ENCODE data around the gene MAS1.

The MAS1 gene

GRCh38 chr6:159852877-159853276 lies 37.9 kb upstream of the MAS1 start:
- no peaks in the 10 kb centered on the region for H3K27me3 ChIP-seq (ENCODE audit: insufficient read depth, low read length, poor library complexity)
- no peak overlapping the region for H4K8ac ChIP-seq (ENCODE audit: low read depth, low read length)
- no peak overlapping the region for H2BK120ac ChIP-seq (ENCODE audit: low read depth, low read length)
- no peak overlapping the region for H4K5ac ChIP-seq (ENCODE audit: low read length)
- WGBS (ENCODE audit: extremely low coverage, insufficient coverage, low lambda C conversion rate): no CpG with 5 or more reads among the region's 6 CpGs
- no peak for DNase-seq
- H3K79me2 ChIP-seq (ENCODE audit: control insufficient read depth, insufficient read depth, low read length): no peaks in the 10 kb centered on the region
- no peak overlapping the region for H3K56ac ChIP-seq (ENCODE audit: low read length)
- H3K36me3 ChIP-seq (ENCODE audit: control insufficient read depth, insufficient read depth, low read length): no peaks in the 10 kb centered on the region
- H3K4me2 ChIP-seq (ENCODE audit: low read length): no peak overlapping the region
- no peaks in the 10 kb centered on the region for H3K4me1 ChIP-seq (ENCODE audit: control insufficient read depth, low read depth, low read length)
- no peak overlapping the region for H2BK5ac ChIP-seq (ENCODE audit: low read length)
- H3K4ac ChIP-seq (ENCODE audit: low read depth, low read length): no peak overlapping the region
- no peak overlapping the region for H3K18ac ChIP-seq (ENCODE audit: low read length)
- no peak overlapping the region for H3K23ac ChIP-seq (ENCODE audit: low read length)
- no peak overlapping the region for H3K9ac ChIP-seq (ENCODE audit: low read length)
- no peak overlapping the region for H3K4me3 ChIP-seq (ENCODE audit: low read length)
- no peak overlapping the region for H2AK5ac ChIP-seq (ENCODE audit: low read length)
- H3K27ac ChIP-seq (ENCODE audit: low read depth, low read length): no peak overlapping the region
- no peak overlapping the region for H2BK15ac ChIP-seq (replicated peaks; ENCODE audit: low read depth)
- H3K79me1 ChIP-seq (ENCODE audit: low read length): no peaks in the 10 kb centered on the region

DNA sequence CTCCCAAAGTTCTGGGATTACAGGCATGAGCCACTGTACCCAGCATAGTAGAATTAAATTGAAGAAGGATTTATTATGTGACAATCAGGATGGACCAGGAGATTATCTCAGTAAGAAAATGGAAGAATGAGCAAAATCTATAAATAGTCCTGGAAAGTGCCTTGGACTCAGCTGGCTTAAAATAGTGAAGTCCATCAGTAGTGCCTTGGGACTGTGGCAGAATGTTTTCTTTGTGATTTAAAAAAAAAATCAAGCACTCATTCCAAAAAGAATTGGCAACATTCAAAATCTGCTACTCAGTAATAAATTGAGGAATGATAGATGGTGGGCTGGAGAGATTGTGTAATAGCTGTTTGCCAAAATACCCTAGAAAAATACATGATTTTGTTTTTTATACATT lies 37.0 kb upstream of the MAS1 start:
- Histone ChIP-seq H3K4me2 (ENCODE audit: low read length) (no peak overlapping the region), H3K4me3 (ENCODE audit: low read length) (no peak overlapping the region), H4K8ac (ENCODE audit: low read depth, low read length) (no peak overlapping the region), H3K79me1 (ENCODE audit: low read length) (no peaks in the 10 kb centered on the region), H3K4ac (ENCODE audit: low read depth, low read length) (no peak overlapping the region), H3K27me3 (ENCODE audit: insufficient read depth, low read length, poor library complexity) (no peaks in the 10 kb centered on the region), H3K79me2 (ENCODE audit: control insufficient read depth, insufficient read depth, low read length) (no peaks in the 10 kb centered on the region), H3K23ac (ENCODE audit: low read length) (no peak overlapping the region), H3K4me1 (ENCODE audit: control insufficient read depth, low read depth, low read length) (no peaks in the 10 kb centered on the region), H2BK120ac (ENCODE audit: low read depth, low read length) (no peak overlapping the region), H2AK5ac (ENCODE audit: low read length) (no peak overlapping the region), H3K36me3 (ENCODE audit: control insufficient read depth, insufficient read depth, low read length) (no peaks in the 10 kb centered on the region), H3K27ac (ENCODE audit: low read depth, low read length) (no peak overlapping the region), H4K5ac (ENCODE audit: low read length) (no peak overlapping the region), H3K18ac (ENCODE audit: low read length) (no peak overlapping the region), H2BK5ac (ENCODE audit: low read length) (no peak overlapping the region), H3K9ac (ENCODE audit: low read length) (no peak overlapping the region), H3K56ac (ENCODE audit: low read length) (no peak overlapping the region), H2BK15ac (replicated peaks; ENCODE audit: low read depth) (no peak overlapping the region)
- no peak for DNase-seq

DNA sequence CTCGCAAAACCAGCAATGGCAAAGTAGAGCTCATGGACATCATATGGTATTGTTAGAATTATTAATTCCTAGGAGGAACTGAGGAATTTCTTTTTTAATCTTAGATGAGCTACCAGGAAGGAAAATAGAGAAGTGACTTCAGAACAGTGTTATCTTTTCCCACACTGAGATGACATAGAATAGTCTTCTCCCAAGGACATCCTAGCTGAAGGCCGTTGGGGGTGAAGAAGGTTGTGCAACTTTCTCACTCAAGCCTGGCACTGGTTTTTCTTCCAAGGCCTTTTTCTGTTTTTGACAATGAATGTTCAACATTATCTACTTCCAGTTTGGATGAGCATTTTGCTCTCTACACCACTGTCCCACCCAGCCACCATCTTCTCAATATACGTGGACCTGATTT lies 35.8 kb upstream of the MAS1 start:
- no peaks in the 10 kb centered on the region for H3K79me1 ChIP-seq (ENCODE audit: low read length)

DNA sequence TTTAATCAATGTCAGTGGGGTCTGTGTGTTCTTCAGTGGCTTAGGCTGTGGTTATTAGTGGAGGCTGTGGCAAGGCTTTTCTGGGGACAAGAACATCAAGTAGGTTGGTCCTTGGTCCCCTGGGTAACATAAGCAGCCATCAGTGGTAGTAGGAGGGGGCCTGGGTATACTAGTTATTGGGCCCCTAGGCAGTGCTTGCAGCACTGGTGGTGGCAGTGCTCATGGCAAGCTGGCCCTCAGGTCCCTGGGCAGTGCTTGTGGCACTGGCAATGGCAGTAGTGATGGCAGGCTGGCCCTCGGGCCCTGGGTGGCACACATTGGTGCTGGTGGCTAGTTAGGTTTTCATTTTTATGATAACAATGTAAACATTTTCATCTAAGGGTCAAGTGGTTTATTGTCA lies 32.5 kb upstream of the MAS1 start:
- WGBS (ENCODE audit: extremely low coverage, insufficient coverage, low lambda C conversion rate): no CpG with 5 or more reads among the region's 1 CpG
- no peak overlapping the region for H4K5ac ChIP-seq (ENCODE audit: low read length)

More for the DNA sequence above, 35.8 kb upstream of the MAS1 start:
- Histone ChIP-seq H3K27me3 (ENCODE audit: insufficient read depth, low read length, poor library complexity) (no peaks in the 10 kb centered on the region), H3K27ac (ENCODE audit: low read depth, low read length) (no peak overlapping the region), H2BK15ac (replicated peaks; ENCODE audit: low read depth) (no peak overlapping the region), H3K4me1 (ENCODE audit: control insufficient read depth, low read depth, low read length) (no peaks in the 10 kb centered on the region), H3K4me3 (ENCODE audit: low read length) (no peak overlapping the region), H3K4ac (ENCODE audit: low read depth, low read length) (no peak overlapping the region), H4K5ac (ENCODE audit: low read length) (no peak overlapping the region), H3K36me3 (ENCODE audit: control insufficient read depth, insufficient read depth, low read length) (no peaks in the 10 kb centered on the region), H2BK5ac (ENCODE audit: low read length) (no peak overlapping the region), H3K79me2 (ENCODE audit: control insufficient read depth, insufficient read depth, low read length) (no peaks in the 10 kb centered on the region), H3K18ac (ENCODE audit: low read length) (no peak overlapping the region), H2BK120ac (ENCODE audit: low read depth, low read length) (no peak overlapping the region), H2AK5ac (ENCODE audit: low read length) (no peak overlapping the region), H3K56ac (ENCODE audit: low read length) (no peak overlapping the region), H4K8ac (ENCODE audit: low read depth, low read length) (no peak overlapping the region), H3K4me2 (ENCODE audit: low read length) (no peak overlapping the region), H3K23ac (ENCODE audit: low read length) (no peak overlapping the region), H3K9ac (ENCODE audit: low read length) (no peak overlapping the region)
- WGBS (ENCODE audit: extremely low coverage, insufficient coverage, low lambda C conversion rate): no CpG with 5 or more reads among the region's 3 CpGs
- no peak for DNase-seq

GRCh38 chr6:159860482-159860881 lies 30.3 kb upstream of the MAS1 start:
- Histone ChIP-seq H3K23ac (ENCODE audit: low read length) (no peak overlapping the region), H2BK15ac (replicated peaks; ENCODE audit: low read depth) (no peak overlapping the region), H3K9ac (ENCODE audit: low read length) (no peak overlapping the region), H3K4me2 (ENCODE audit: low read length) (no peak overlapping the region), H2BK5ac (ENCODE audit: low read length) (no peak overlapping the region), H3K4me1 (ENCODE audit: control insufficient read depth, low read depth, low read length) (no peaks in the 10 kb centered on the region), H3K79me2 (ENCODE audit: control insufficient read depth, insufficient read depth, low read length) (no peaks in the 10 kb centered on the region), H3K79me1 (ENCODE audit: low read length) (no peaks in the 10 kb centered on the region), H3K4me3 (ENCODE audit: low read length) (no peak overlapping the region), H3K4ac (ENCODE audit: low read depth, low read length) (no peak overlapping the region), H2AK5ac (ENCODE audit: low read length) (no peak overlapping the region), H3K56ac (ENCODE audit: low read length) (no peak overlapping the region), H2BK120ac (ENCODE audit: low read depth, low read length) (no peak overlapping the region), H4K5ac (ENCODE audit: low read length) (no peak overlapping the region), H3K27ac (ENCODE audit: low read depth, low read length) (no peak overlapping the region), H4K8ac (ENCODE audit: low read depth, low read length) (no peak overlapping the region), H3K18ac (ENCODE audit: low read length) (no peak overlapping the region), H3K36me3 (ENCODE audit: control insufficient read depth, insufficient read depth, low read length) (no peaks in the 10 kb centered on the region), H3K27me3 (ENCODE audit: insufficient read depth, low read length, poor library complexity) (no peaks in the 10 kb centered on the region)
- WGBS (ENCODE audit: extremely low coverage, insufficient coverage, low lambda C conversion rate): 100% methylated on average over 1 of the region's 1 CpG
- no peak for DNase-seq

More for the DNA sequence above, 32.5 kb upstream of the MAS1 start:
- Histone ChIP-seq H3K36me3 (ENCODE audit: control insufficient read depth, insufficient read depth, low read length) (no peaks in the 10 kb centered on the region), H4K8ac (ENCODE audit: low read depth, low read length) (no peak overlapping the region), H2BK15ac (replicated peaks; ENCODE audit: low read depth) (no peak overlapping the region), H3K27me3 (ENCODE audit: insufficient read depth, low read length, poor library complexity) (no peaks in the 10 kb centered on the region), H2AK5ac (ENCODE audit: low read length) (no peak overlapping the region), H3K4me1 (ENCODE audit: control insufficient read depth, low read depth, low read length) (no peaks in the 10 kb centered on the region), H3K9ac (ENCODE audit: low read length) (no peak overlapping the region), H2BK5ac (ENCODE audit: low read length) (no peak overlapping the region), H3K4me2 (ENCODE audit: low read length) (no peak overlapping the region), H3K23ac (ENCODE audit: low read length) (peak overlapping the region; percentile 80), H3K79me1 (ENCODE audit: low read length) (no peaks in the 10 kb centered on the region), H3K79me2 (ENCODE audit: control insufficient read depth, insufficient read depth, low read length) (no peaks in the 10 kb centered on the region), H3K27ac (ENCODE audit: low read depth, low read length) (no peak overlapping the region), H2BK120ac (ENCODE audit: low read depth, low read length) (no peak overlapping the region), H3K4me3 (ENCODE audit: low read length) (no peak overlapping the region), H3K56ac (ENCODE audit: low read length) (no peak overlapping the region), H3K4ac (ENCODE audit: low read depth, low read length) (no peak overlapping the region), H3K18ac (ENCODE audit: low read length) (no peak overlapping the region)
- no peak for DNase-seq

GRCh38 chr6:159862103-159862502 lies 28.7 kb upstream of the MAS1 start:
- no peaks in the 10 kb centered on the region for H3K4me1 ChIP-seq (ENCODE audit: control insufficient read depth, low read depth, low read length)
- H2BK15ac ChIP-seq (replicated peaks; ENCODE audit: low read depth): no peak overlapping the region
- no peak overlapping the region for H3K23ac ChIP-seq (ENCODE audit: low read length)
- H3K79me2 ChIP-seq (ENCODE audit: control insufficient read depth, insufficient read depth, low read length): no peaks in the 10 kb centered on the region
- DNase-seq: no peak
- no peak overlapping the region for H3K4me2 ChIP-seq (ENCODE audit: low read length)
- H2AK5ac ChIP-seq (ENCODE audit: low read length): no peak overlapping the region
- no peak overlapping the region for H3K4me3 ChIP-seq (ENCODE audit: low read length)
- WGBS (ENCODE audit: extremely low coverage, insufficient coverage, low lambda C conversion rate): no CpG with 5 or more reads among the region's 5 CpGs
- no peak overlapping the region for H3K56ac ChIP-seq (ENCODE audit: low read length)
- H3K4ac ChIP-seq (ENCODE audit: low read depth, low read length): no peak overlapping the region
- no peaks in the 10 kb centered on the region for H3K36me3 ChIP-seq (ENCODE audit: control insufficient read depth, insufficient read depth, low read length)
- no peak overlapping the region for H3K27ac ChIP-seq (ENCODE audit: low read depth, low read length)
- H2BK120ac ChIP-seq (ENCODE audit: low read depth, low read length): no peak overlapping the region
- H3K79me1 ChIP-seq (ENCODE audit: low read length): no peaks in the 10 kb centered on the region
- H4K8ac ChIP-seq (ENCODE audit: low read depth, low read length): no peak overlapping the region
- H3K27me3 ChIP-seq (ENCODE audit: insufficient read depth, low read length, poor library complexity): no peaks in the 10 kb centered on the region
- no peak overlapping the region for H3K9ac ChIP-seq (ENCODE audit: low read length)
- H4K5ac ChIP-seq (ENCODE audit: low read length): no peak overlapping the region
- no peak overlapping the region for H2BK5ac ChIP-seq (ENCODE audit: low read length)
- no peak overlapping the region for H3K18ac ChIP-seq (ENCODE audit: low read length)
